Fibroblast of villous mesenchyme (primary cell): ENCODE measurements around the gene WIPF1. TPM values are rescaled to one million over a fixed set of nuclear protein-coding genes. Genes with fewer than 3 reads are reported as not detected.

ENCODE experiments used
- DNase-seq: peaks from one replicate; pipeline ENCODE4 v3.0.0-alpha.2; 2010; ENCODE audit warnings: low read depth
- H3K4me3 ChIP-seq: 2 replicates; pipeline ENCODE4 v1.5.1; 2011; ENCODE audit warnings: low read depth, mild to moderate bottlenecking, low read length
- total RNA-seq: library from RNA; depleted of rRNA; stranded (reverse); fragments of >200 nt; gene quantifications from 2 replicates; pipeline ENCODE4 v1.2.3, GENCODE V29; 2012
- TF ChIP-seq, protein P1 (sequence below): IDR thresholded peaks from 2 replicates; pipeline ENCODE4 v1.5.1; 2012; ENCODE audit warnings: low read depth, mild to moderate bottlenecking, low read length; ENCODE audit not compliant: insufficient read depth

WIPF1 gene
- total RNA-seq, 1 donor, result 13.0 TPM

DNA sequence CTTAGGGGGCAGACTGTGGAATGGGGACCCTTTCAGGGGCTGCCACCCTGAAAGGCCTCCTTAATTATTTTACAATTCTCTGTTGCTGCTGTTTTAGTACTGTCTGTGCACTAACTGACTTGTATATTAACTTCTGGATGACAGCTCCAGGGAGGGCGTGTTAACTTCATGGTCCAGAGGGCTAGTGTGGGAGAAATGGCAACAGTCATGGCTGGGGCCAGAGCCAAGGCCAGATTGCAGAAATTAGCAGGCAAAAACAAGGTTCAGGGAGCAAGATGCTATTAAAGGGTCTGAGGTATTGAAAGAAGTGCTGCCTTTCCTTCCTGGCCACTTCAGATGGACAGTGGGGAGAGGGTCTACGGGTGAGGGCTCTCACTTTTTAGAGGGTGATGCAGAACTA is 9.1 kb downstream of the WIPF1 start:
- H3K4me3 ChIP-seq, result no peak overlapping the region
- DNase-seq, result no peak
- TF ChIP-seq, protein P1, sequence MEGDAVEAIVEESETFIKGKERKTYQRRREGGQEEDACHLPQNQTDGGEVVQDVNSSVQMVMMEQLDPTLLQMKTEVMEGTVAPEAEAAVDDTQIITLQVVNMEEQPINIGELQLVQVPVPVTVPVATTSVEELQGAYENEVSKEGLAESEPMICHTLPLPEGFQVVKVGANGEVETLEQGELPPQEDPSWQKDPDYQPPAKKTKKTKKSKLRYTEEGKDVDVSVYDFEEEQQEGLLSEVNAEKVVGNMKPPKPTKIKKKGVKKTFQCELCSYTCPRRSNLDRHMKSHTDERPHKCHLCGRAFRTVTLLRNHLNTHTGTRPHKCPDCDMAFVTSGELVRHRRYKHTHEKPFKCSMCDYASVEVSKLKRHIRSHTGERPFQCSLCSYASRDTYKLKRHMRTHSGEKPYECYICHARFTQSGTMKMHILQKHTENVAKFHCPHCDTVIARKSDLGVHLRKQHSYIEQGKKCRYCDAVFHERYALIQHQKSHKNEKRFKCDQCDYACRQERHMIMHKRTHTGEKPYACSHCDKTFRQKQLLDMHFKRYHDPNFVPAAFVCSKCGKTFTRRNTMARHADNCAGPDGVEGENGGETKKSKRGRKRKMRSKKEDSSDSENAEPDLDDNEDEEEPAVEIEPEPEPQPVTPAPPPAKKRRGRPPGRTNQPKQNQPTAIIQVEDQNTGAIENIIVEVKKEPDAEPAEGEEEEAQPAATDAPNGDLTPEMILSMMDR, result no peak

DNA sequence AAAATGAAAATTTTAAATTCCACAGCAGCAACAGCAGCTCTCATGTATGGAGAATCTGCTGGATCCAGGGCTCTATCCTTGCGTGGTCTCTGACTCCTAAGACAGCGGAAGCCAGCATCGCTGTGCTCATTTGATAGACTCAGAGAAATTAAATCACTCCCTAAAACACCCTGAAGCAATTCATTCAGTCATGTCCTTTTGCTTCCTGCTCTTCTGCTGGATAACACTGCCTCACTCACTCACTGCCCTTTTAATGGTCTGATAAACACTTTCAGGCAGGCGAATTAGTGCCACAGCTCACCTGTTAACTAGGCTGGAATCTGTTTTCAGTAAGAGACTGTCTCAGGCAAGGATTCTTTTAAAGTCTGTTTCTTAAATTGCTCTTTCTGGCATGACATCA is 10.0 kb downstream of the WIPF1 start:
- H3K4me3 ChIP-seq, result no peak overlapping the region
- TF ChIP-seq, protein P1, result no peak
- DNase-seq, result no peak

DNA sequence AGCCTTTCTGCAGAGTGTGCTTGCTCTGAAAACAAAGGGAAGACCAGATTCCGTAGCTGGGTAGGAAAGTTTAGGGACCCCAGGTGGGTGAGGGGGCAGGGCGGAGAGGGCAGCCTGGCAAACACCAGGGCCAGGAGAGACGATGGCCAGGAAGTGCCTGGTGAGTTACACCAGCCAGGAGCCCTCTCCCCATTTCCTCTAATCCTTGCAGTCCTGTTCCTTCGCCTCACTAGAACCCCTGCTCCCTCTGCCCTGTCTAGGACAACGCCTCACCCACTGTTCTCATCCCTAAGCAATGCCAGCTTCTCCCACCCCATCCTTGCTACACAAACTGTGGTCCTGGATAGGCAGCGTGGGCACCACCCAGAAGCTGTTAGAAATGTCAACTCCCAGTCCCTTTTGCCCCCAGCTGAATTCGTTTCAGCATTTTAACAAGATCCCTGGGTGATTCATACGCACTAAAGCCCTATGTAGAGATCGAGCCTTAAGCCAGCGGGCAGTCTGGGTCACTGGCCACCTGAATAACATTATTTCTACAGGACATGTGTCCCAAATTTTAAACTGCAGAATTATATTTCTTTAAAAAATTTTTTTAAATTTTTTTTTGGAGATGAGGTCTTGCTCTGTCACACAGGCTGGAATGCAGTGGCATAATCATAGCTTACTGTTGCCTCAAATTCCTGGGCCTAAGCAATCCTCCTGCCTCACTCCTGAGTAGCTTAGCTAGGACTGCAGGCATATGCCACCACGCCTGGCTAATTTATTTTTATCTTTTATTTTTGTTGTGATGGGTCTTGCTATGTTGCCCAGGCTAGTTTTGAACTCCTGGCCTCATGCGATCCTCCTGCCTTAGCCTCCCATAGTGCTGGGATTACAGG is 10.9 kb downstream of the WIPF1 start:
- TF ChIP-seq, protein P1, result no peak
- DNase-seq, result no peak
- H3K4me3 ChIP-seq, result no peak overlapping the region

DNA sequence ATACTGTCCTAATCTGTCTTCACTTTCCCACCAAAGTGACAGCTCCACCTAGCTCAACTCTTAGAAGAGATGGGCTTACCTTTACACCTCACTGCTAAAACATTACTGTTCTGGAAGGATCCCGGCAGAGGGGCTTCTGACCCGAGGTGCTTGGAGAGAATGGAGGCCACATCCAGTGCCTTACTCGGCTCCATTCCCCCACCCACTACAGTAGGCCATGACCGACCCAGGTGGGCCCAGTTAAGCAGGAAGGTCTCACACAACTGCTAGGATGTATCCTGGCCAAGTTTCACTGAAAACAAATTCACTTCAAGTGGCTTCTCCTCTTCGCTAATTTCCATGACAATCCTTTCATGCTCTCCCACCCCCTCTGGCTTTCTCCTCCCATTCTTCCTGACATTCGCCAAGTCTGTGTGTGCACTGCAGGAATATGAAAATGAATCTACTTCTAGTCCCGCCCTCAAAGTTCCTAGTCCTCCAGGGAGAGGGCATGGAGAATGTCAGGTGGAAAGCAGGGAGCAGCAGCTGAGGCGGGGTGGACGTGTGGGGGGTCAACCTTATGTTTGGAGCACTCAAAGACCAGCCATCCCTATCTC is 11.8 kb downstream of the WIPF1 start:
- H3K4me3 ChIP-seq, result no peak overlapping the region
- no peak for DNase-seq
- TF ChIP-seq, protein P1, result no peak

DNA sequence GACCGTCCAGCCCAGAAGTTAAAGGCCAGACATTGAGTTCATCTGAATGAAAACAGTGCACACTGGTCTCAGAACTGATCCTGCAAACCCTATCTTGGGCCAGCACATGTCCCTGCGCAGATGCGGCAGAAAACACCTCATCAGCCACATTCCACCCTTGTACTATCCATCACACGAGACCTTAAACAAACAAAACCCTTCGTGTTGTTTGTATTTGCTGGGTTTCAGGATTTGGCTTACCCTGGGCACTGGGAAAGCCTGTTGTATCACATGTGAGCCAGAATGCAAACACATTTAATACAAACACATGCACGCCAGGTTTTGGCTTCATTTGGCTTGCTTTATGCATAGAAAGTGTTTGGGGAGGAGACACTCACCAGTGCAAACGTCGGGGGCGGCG is 12.5 kb downstream of the WIPF1 start:
- no peak overlapping the region for H3K4me3 ChIP-seq
- TF ChIP-seq, protein P1, result no peak
- DNase-seq, result no peak

DNA sequence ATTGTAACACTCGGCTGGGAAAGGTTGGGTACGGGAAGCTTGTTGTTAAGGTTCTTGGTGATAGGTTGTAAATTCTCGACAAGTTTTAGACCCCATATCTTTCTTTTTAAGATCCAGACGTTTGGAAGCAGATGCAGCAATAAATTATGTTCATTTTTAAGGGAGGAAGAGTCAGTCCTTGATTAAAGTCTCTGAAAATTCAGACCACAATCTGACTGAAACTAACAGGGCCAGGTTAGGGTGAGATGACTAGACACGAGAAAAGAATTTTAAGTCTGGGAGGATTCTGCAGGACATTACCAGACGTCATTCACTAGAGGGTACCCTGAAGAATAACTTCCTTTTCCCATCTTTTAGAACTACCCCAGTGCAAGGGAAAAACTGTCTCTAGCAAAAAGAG is 16.1 kb downstream of the WIPF1 start:
- TF ChIP-seq, protein P1, result no peak
- no peak overlapping the region for H3K4me3 ChIP-seq

More for the DNA sequence above, 16.1 kb downstream of the WIPF1 start:
- DNase-seq, result no peak
